HG03432 (cell line): ENCODE data around the gene ABCD1.
"Not testable (repeated sequence)": the region's sequence is repeated elsewhere in the genome, so short reads cannot be mapped to it uniquely, and the experiment has no call there.

Experiments used
- ATAC-seq: cut with Tn5 transposase; IDR thresholded peaks from one replicate; pipeline ENCODE4 v1.9.1; 2021; ENCODE audit warnings: mild to moderate bottlenecking, moderate library complexity; ENCODE audit not compliant: unreplicated experiment

The ABCD1 gene

DNA sequence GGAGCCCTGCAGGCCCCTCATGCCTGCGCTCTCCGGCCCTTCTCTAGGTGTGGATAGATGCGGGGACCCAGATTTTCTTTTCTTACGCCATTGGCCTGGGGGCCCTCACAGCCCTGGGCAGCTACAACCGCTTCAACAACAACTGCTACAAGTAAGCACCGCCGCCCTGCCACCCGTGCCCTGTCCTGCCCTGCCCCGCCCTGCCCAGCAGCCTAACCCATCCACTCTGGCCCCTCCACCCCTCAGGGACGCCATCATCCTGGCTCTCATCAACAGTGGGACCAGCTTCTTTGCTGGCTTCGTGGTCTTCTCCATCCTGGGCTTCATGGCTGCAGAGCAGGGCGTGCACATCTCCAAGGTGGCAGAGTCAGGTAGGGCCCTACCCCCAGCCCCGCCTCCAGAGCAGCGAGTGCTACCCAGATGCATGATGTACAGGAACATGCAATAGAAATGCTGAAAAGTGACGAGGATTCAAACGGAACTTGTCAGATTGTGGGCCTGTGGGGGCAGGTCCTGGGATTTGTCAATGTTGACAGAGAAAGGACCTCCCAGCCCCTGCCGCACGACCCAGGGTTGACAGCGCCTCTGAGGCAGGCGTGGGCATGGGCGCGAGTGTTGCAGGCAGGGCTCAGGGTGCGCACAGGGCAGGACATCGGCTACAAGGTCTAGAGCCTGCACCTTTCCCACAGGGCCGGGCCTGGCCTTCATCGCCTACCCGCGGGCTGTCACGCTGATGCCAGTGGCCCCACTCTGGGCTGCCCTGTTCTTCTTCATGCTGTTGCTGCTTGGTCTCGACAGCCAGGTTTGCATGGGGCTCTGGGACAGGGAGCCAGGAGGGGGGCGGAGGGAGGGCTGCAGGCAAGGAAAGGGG, 31.2 kb upstream of the ABCD1 start:
- no peak for ATAC-seq

DNA sequence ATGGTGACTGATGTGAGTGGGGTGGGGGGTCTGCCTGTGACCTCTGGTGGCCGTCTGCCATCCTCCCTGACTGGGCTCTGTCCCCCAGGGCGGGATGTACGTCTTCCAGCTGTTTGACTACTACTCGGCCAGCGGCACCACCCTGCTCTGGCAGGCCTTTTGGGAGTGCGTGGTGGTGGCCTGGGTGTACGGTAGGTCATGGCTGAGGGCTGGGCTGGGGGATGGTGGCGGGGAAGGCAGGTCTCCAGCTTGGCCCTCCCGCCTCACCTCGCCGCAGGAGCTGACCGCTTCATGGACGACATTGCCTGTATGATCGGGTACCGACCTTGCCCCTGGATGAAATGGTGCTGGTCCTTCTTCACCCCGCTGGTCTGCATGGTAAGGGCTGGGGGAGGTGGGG, 30.4 kb upstream of the ABCD1 start:
- ATAC-seq, result not testable (repeated sequence)

DNA sequence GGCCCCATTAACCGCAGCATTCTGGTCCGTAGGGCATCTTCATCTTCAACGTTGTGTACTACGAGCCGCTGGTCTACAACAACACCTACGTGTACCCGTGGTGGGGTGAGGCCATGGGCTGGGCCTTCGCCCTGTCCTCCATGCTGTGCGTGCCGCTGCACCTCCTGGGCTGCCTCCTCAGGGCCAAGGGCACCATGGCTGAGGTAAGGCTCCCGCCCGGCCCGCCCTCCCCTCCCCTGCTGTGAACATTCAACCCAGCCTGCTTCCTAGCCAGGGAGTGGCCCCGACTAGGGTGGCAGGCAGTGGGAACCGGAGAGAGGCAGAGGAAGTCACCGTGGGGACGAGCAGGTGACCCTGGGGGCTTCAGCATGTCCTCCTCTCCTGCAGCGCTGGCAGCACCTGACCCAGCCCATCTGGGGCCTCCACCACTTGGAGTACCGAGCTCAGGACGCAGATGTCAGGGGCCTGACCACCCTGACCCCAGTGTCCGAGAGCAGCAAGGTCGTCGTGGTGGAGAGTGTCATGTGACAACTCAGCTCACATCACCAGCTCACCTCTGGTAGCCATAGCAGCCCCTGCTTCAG, 29.9 kb upstream of the ABCD1 start:
- no peak for ATAC-seq

DNA sequence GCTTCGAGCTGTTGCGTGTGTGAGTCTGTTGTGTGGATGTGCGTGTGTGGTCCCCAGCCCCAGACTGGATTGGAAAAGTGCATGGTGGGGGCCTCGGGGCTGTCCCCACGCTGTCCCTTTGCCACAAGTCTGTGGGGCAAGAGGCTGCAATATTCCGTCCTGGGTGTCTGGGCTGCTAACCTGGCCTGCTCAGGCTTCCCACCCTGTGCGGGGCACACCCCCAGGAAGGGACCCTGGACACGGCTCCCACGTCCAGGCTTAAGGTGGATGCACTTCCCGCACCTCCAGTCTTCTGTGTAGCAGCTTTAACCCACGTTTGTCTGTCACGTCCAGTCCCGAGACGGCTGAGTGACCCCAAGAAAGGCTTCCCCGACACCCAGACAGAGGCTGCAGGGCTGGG, 28.6 kb upstream of the ABCD1 start:
- no peak for ATAC-seq

DNA sequence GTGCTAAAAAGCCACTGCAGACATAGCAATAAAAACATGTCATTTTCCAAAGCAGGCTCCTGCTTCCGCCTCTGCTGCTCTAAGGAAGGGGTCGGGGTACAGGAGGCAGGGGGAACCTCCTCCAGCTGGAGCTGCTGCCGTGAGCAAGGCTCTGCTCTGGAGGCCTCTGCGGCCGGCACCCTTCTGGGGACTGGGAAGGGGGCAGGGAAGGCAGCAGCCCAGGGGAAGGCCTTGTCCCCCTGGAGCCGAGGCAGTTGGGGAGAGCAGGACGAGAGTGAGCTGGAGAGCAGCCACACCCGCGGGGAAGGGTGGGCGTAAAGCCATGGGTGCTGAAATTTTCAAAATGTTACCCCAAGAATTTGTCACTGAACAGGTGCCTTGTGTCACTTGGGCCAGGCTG, 28.1 kb upstream of the ABCD1 start:
- not testable (repeated sequence) for ATAC-seq

DNA sequence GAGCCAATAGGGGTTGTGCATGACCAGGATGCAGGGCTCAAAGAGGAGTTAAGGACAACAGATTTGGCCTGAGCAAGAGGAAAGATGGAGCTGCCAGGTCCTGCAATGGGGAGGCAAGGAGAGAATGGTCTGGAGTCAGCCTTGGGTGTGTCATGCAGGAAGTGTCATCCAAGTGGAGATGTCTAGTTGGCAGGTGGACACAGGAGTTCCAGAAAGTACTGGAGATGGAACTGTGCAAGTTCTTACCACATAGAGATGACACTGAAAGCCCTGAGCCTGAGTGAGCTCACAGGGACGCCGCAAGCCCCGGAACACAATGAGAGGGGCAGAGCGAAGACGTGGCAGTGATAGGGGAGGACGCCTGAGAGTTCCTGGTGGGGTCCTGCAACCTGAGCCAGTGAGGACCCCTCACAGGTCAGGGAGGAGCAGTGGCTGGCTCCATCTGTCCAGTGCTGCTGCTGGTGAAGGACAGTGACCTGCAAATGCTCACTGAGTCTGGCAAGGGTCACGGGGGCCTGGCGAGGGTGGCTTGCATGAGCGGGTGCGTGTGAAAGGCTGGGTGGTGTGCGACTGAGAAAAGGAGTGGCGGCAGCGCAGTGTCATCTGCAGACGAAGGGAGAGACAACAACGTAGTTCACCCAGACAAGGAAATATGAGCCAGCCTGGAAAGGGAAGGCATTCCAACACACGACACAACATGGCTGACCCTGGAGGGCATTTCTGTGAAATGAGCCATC, 27.5 kb upstream of the ABCD1 start:
- ATAC-seq, result not testable (repeated sequence)

DNA sequence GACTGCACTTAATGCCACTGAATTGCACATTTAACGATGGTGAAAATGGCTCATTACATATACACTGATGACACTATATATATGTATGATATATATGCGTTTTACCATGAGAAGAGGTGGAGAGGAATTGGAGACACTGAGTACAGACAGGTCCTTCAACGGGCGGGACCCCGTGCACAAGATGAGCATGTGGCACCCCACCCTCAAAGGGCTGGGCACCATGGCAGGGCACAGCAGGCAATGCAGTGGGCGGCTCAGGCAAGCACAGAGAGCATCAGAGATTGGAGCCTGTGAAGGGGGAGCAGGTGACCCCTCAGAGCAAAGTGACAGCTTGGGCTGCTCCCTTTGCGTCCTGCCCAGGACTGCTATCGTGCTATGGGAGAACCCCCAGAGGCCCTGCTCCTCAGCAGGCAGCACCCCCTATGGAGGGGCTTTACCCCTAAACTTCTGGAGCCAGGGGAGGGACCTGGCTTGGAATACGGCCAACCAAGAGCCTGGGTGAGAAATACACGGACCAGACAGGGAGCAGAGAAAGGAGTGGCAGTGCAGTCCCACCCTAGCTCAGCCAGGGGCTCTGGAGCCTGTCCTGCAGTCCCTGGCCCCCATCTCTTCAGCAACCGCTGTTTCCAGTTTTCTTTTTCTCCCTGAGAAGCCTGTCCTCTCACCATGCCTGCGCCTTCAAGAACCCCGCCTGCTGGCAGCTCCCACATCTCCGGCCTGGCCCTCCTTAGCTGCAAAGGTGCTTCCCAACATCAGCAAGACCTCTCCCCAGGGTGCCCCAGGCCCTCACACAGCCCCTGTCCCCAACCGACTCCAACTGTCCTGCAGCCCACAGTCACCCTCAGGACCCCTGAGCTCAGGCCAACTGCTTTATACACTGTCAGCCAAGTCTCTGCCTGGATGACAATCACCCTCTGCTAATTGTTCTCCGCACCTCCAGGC, 26.5 kb upstream of the ABCD1 start:
- no peak for ATAC-seq

DNA sequence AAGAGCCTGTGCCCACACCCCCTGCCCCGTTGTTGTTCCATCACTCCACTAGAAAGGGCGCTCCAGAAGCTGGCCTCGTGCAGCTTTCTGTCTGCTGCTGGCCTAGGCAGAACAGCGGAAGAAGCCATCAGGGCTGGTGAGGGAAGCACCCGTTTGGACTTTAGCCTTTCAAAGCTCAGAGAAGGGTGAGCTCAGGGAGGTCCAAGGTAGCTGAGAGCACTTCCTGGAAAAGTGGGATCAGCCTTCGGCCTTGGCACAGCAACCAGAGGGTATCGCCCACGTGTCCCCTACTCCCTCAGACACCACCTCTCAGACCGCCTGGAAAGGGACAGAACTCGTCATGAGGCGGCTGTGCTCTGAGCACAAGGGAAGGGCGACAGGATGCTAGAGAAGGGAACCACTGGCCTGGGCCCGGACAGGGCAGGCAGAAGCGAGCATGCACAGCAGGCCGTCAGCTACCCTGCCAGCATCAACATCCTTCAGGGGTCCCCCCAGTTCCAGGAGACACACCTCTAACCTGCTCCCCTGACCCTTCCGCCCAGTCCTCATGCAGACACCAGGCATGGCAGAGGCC, 25.4 kb upstream of the ABCD1 start:
- not testable (repeated sequence) for ATAC-seq

DNA sequence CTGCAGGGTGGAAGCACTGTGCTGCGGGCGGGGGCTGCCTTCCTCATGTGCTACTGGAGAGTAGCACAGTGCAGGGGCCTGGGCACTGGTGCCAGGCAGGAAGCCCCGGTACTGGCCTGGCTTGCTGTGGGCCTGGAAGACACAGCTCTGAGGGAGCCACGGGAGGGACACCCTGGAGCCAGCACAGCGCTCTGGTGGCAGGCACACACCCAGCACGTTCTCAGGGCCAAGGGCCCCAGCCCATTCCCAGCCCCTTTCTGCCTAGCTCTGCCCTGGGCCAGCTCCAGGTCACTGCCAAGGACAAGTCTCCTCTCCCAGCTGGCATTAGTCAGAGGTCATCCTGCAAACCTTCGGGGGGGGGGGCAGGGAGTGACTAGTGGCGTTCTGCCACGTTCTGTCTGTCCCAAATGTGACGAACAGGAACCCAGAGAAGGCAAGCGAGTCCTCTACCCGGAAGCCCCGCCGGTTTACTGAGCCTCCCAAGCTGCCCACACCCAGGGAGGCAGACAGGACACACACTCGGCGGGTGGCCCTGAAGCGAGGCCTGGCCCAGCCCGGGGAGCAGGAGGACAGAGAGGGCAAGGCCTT, 24.8 kb upstream of the ABCD1 start:
- not testable (repeated sequence) for ATAC-seq

DNA sequence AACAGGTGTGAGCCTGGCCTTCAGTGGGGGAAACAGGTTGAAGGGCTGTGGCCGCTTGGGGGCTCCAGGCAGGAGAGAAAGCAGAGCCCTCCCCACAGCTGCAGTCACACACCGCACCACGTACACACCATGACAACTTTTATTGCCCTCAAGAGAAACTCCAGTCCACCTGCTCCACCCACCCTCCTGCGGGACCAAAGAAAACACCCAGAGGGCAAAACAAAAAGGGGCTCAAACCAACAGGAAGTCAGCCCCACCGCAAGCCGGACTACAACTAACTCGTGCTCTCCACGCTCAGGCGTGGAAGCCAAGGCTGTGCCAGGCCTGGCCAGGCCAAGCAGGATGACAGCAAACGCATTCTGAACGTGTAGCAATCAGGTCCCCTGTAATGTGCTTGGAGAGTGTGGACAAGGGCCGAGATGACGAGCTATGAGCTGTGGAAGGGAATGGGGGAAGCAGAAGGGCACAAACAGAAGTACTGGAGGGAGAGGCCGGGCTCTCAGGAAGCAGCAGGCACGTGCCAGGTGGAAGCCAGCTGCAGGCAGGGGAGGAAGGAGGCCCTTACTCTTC, 24.2 kb upstream of the ABCD1 start:
- ATAC-seq, result no peak

DNA sequence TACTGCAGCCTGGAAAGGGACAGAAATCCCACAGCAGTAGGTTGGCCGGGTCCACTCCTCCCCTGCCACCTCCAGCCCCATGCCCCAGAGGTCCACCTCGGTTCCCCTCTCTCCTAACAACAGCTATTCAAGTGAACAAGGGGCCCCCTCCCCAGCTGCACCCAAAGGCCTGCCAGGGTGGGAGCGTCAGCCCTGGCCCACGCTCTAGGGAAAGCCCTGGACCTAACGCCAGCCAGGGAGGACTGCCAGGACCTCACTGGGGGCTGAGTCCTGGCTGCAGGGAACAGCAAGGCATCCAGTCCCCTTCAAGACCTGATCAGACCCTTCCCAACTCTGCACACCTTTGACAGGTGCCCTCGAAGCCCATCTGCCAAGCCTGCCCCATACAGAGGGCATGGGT, 23.7 kb upstream of the ABCD1 start:
- ATAC-seq, result no peak

DNA sequence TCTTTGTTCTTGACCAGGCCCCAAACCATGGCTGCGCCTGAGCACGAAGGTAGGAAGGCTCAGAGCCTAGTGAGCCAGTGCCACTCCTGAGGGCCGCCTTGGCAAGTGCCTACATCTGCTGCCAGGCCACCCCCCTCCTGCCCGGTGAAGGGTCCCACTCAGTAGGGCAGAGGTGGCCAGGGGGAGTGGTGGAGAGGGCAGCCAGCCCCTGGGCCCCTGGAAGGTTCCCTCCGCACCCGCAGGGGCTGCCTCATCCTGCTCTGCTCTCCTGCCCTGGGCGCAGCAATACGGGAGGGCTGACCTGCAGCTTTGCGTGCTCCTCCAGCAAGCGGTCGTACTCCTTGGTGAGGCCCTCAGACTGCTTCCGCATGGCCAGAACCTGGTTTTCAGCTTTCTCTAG, 22.9 kb upstream of the ABCD1 start:
- ATAC-seq, result no peak

DNA sequence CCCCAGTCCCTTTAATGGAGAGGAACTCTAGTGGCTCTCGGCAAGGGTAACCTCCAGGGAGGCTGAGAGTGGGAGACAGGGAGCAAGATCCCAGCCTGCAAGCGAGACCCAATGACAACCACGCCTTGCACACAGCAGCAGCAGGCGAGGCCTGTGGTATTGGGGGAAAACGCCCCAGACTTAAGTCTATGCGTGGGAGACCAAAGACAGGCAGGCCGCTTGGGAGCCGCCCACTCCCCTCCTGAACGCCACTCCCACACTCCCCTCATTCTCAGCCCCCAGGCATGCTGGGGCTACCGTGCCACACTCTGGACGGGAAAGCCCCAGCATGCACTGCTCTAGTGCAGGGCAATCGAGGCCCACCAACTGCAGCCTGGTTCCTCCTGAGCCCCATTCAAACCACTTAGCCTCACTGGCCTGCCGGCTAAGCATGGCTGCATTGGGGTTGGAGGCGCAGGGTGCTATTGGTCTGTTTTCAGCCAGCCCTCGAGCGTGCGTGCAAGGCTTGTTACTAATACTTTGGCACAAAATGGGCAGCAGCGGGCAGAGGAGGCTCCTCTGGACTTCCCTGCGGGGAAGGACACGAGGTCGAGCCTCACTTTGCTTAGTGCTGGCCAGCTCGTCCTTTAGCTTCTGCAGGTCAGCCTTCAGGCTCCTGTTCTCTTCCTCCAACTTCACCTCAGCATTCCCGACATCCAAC, 22.2 kb upstream of the ABCD1 start:
- no peak for ATAC-seq

DNA sequence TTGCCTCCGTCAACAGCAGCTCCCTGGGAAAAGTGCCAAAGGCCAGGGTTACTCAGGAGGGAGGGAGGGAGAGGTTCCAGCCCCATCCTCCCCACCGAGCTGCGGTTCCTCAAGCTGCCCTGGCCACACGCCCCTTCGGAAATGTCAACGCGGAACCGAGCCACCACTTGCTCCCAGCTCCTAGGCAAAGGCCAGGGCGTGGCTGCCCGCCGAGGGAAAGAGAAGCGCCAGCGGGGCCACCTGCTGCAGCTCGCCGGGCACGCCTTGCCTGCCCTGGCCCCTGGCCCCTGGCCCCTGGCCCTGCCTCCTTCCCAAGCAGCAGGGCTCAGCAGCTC, 21.7 kb upstream of the ABCD1 start:
- ATAC-seq, result no peak

DNA sequence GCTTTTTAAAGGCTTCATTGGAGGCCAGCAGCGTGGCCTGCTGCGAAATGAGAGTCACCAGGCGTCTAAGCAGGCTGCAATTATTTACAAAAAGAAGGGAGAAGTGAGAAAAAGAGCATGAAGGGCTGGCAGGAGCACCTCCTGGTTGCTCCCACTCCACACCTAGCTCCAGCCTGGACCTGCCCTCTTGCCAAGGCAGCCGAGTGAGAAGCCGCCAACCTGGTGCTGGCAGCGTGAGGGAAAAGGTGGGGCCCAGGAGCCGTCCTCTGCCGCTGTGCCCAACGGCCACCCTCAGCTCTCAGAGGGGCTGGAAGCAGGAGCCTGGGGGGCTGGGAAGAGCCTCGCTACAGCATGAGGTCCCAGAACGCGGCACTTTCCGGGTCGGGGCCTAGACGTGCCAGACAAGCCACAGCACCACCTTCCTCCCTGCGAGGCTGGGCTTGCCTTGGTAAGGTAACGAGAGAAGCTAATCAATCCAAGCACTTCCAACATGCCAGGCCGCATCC, 20.6 kb upstream of the ABCD1 start:
- no peak for ATAC-seq

DNA sequence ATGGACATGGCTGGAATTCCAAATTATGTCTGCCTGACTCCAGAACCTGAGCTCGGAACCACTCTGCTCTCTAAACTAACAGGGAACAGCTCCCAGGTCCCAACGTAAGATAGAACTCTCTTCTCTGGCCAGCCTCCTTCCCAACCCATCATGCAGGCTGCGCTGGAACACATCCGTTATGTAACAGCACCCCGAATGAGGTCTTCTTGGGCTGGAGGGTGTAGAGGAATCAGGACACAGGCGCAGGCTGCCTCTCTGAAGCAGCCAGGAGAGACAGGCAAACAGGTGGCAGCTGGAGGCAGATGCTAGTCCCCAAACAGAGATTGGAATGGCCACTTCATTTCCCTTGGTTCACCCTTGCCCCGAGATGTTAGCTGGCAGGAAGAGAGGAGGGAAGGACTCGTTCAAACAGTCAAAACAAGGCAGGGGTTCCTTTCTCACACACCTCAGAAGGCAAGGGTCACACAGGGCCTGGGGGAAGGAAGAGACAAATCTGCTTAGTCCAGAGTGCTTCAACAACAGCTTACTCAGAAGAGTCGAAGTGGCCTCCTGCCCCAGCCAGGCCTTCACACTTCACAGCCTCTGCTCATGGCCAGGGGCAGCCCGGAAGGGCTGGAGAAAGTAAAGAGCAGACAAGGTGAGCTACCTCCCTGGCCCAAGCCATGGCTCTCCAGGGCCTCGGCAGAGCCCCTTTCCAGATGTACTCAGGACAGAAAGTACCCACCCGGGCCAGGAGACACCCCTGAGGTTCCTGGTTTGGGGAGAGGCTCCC, 19.8 kb upstream of the ABCD1 start:
- ATAC-seq, result not testable (repeated sequence)

DNA sequence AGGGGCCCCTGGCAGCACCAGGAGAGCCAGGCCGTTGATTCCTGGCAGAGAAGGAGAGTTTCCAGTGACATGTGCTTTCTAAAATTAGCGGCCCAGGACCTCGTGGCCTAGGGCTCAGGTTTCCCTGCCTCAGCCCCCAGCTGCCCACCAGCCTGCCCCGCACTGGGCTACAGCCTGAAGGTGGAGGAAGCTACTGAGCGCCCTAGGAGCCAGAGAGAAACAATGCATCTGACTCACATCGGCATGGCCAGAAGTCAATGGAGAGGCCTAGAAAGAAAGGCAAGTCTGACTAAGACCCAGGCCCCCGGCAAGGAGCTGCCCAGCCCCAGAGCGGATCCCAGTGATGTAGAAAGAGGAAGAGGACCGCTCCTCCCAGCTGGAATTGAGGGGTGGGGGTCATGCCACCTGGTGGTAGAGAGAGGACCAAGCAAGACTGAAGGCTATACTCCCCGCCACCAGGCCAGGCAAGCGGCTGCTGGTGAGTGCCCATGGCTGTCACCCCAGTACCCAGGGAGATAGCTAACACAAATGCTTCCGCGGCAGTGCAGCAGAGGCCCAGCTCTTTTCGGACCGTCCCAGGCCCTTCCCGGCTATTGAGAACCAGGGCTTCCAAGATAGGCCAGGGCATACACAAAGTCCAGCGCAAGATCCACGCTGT, 19.1 kb upstream of the ABCD1 start:
- not testable (repeated sequence) for ATAC-seq

DNA sequence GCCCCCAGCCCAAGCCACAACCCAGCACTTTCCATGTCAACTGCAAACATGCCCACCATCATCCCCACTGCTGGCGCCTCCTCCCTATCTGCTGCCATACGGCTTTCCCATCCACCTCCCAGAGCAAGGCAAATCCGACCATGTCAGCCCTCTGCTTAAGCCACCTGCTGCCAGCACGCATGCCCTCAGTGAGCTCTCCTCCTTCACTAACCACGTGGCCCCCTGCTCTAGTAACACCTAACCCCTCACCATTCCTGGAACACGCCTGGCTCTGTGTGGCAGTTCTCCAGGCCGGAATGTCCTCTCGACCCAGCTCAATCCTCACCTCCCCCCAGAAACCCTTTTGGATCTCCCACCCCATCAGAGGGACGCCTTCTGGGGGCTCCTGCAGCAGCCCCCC, 17.9 kb upstream of the ABCD1 start:
- ATAC-seq, result no peak
